K562 (cell line): ENCODE data around the gene TMEM43. TPM values are rescaled to one million over a fixed set of nuclear protein-coding genes. Genes with fewer than 3 reads are reported as not detected.

ENCODE experiments used
- ATAC-seq: fragments of 200-7000 bp; cut with Tn5 transposase; 3 replicates; pipeline ENCODE4 v1.9.1; 2020; ENCODE audit warnings: moderate library complexity
- BruUV-seq: library from RNA; stranded (reverse); fragments of 400-500 nt; replicated peaks from 2 replicates; lab custom pipeline; 2021; lab: Mats Ljungman, UMichigan
- CTCF ChIA-PET: fragments of 300-600 bp; formaldehyde crosslinking; extraction: SDS; loops from one replicate; lab custom pipeline; 2021; ENCODE audit warnings: low intra/inter-chr PET ratio; lab: Yijun Ruan, JAX
- POLR2A ChIA-PET: fragments of 300-600, 350-650 bp; sonication (Branson Sonifier 250); formaldehyde crosslinking; extraction: SDS; loops from one replicate; lab custom pipeline; 2021; ENCODE audit warnings: antibody characterized with exemption, inconsistent platforms; lab: Yijun Ruan, JAX
- DNase-seq, 4 experiments: peaks; one replicate each; pipeline versions ENCODE4 v3.0.0 to v3.0.0-alpha.2; 2011 to 2018; ENCODE audit warnings: low spot score in 3 of 4, mixed read lengths in 3 of 4; ENCODE audit errors: extremely low read depth in 1 of 4
- FAIRE-seq: peaks from 2 replicates; lab custom pipeline; 2011; peaks lifted over from hg19 to GRCh38; lab: Jason Lieb, UNC
- H2AFZ ChIP-seq: 2 replicates; pipeline ENCODE4 v1.6.0; 2011; ENCODE audit warnings: low read depth, low read length, control low read depth, inconsistent platforms
- H3K27ac ChIP-seq: fragments of 200-600 bp; 3 replicates; pipeline ENCODE4 v1.8.0; 2011; ENCODE audit warnings: low read depth, mild to moderate bottlenecking, control low read depth, inconsistent platforms, low read length, moderate library complexity, mixed read lengths; ENCODE audit errors: extremely low read depth
- H3K27me3 ChIP-seq, 2 experiments: fragments of 300-600 bp in 1 of 2; 2 replicates in 1 of 2; 3 replicates in 1 of 2; pipeline versions ENCODE4 v1.6.0 to v1.8.0; 2011; ENCODE audit warnings: inconsistent platforms in 2 of 2, low read length in 2 of 2, mild to moderate bottlenecking in 1 of 2, mixed read lengths in 1 of 2, moderate library complexity in 1 of 2; ENCODE audit not compliant: control insufficient read depth in 2 of 2, insufficient read depth in 2 of 2
- H3K36me3 ChIP-seq: fragments of 300-600 bp; 3 replicates; pipeline ENCODE4 v1.8.0; 2011; ENCODE audit warnings: mild to moderate bottlenecking, low read length, inconsistent platforms; ENCODE audit not compliant: control insufficient read depth, insufficient read depth
- H3K4me1 ChIP-seq, 2 experiments: fragments of 200-600 bp in 1 of 2; replicated peaks in 1 of 2; 2 replicates in 1 of 2; 3 replicates in 1 of 2; pipeline versions ENCODE4 v1.5.1 to v1.8.0; 2011; ENCODE audit warnings: inconsistent platforms in 2 of 2, low read length in 2 of 2, mild to moderate bottlenecking in 1 of 2, mixed read lengths in 1 of 2, moderate library complexity in 1 of 2; ENCODE audit not compliant: control insufficient read depth in 2 of 2, insufficient read depth in 2 of 2
- H3K4me2 ChIP-seq: 2 replicates; pipeline ENCODE4 v1.6.1; 2011; ENCODE audit warnings: low read length, control low read depth, inconsistent platforms, mixed read lengths; ENCODE audit not compliant: insufficient read depth
- H3K4me3 ChIP-seq: fragments of 200-600 bp; sonication (generic), shearing (Covaris generic); 2 replicates; pipeline ENCODE4 v1.5.1; 2016; ENCODE audit warnings: control low read depth, inconsistent platforms
- H3K79me2 ChIP-seq: fragments of 200-600 bp; 3 replicates; pipeline ENCODE4 v1.8.0; 2011; ENCODE audit warnings: low read length, inconsistent platforms; ENCODE audit not compliant: control insufficient read depth, insufficient read depth
- H3K9ac ChIP-seq, 2 experiments: 2 replicates each; pipeline versions ENCODE4 v1.6.0 to v1.6.1; 2011; ENCODE audit warnings: low read depth in 2 of 2, low read length in 2 of 2, control low read depth in 1 of 2, inconsistent platforms in 1 of 2, mild to moderate bottlenecking in 1 of 2, mixed read lengths in 1 of 2; ENCODE audit not compliant: insufficient read depth in 1 of 2
- H3K9me1 ChIP-seq: one replicate; pipeline ENCODE4 v1.6.0; 2011; ENCODE audit warnings: inconsistent platforms, mild to moderate bottlenecking, low read length, moderate library complexity; ENCODE audit not compliant: control insufficient read depth, insufficient read depth
- H3K9me3 ChIP-seq: replicated peaks from 2 replicates; pipeline ENCODE4 v1.5.1; 2011; ENCODE audit warnings: low read depth, low read length, inconsistent platforms; ENCODE audit not compliant: control insufficient read depth, insufficient read depth
- H4K20me1 ChIP-seq: replicated peaks from 2 replicates; pipeline ENCODE4 v1.6.1; 2011; ENCODE audit warnings: low read length, inconsistent platforms, mixed read lengths; ENCODE audit not compliant: control insufficient read depth, insufficient read depth
- ARID2 ChIP-seq: fragments of 450-650 bp; IDR thresholded peaks from 2 replicates; pipeline ENCODE4 v1.6.1; 2017; ENCODE audit warnings: antibody characterized with exemption, mild to moderate bottlenecking
- ARID4B ChIP-seq: sonication (generic); formaldehyde crosslinking; IDR thresholded peaks from 2 replicates; pipeline ENCODE4 v1.8.0; 2022; ENCODE audit warnings: mild to moderate bottlenecking, missing genetic modification reagents
- CBX2 ChIP-seq: fragments of 200-600 bp; sonication (generic); IDR thresholded peaks from one replicate; pipeline ENCODE4 v1.6.1; 2012; ENCODE audit warnings: mild to moderate bottlenecking, low read length, inconsistent platforms; ENCODE audit not compliant: insufficient read depth, poor library complexity, severe bottlenecking
- CEBPB ChIP-seq: fragments of 450-650 bp; IDR thresholded peaks from 2 replicates; pipeline ENCODE4 v1.6.1; 2016; ENCODE audit warnings: missing genetic modification characterization, missing compliant biosample characterization
- CSDE1 ChIP-seq, 2 experiments: fragments of 450-650 bp; IDR thresholded peaks; 2 replicates each; pipeline ENCODE4 v1.6.1; 2016; ENCODE audit warnings: mild to moderate bottlenecking in 1 of 2
- DPF2 ChIP-seq: fragments of 450-650 bp; IDR thresholded peaks from 2 replicates; pipeline ENCODE4 v1.6.1; 2016
- FOXJ3 ChIP-seq: sonication (generic); formaldehyde crosslinking; IDR thresholded peaks from 2 replicates; pipeline ENCODE4 v1.4.0; 2020; ENCODE audit warnings: mild to moderate bottlenecking, missing genetic modification reagents
- FOXK2 ChIP-seq, 2 experiments: fragments of 450-650 bp; IDR thresholded peaks in 1 of 2; conservative IDR thresholded peaks in 1 of 2; 2 replicates each; pipeline ENCODE4 v1.6.1; 2016; ENCODE audit warnings: low read depth in 2 of 2, mild to moderate bottlenecking in 1 of 2
- HMGN3 ChIP-seq: IDR thresholded peaks from 2 replicates; pipeline ENCODE4 v1.6.1; 2011; ENCODE audit warnings: borderline replicate concordance, low read depth, mild to moderate bottlenecking, mixed read lengths, low read length; ENCODE audit not compliant: insufficient read length; ENCODE audit errors: extremely low read depth
- LARP7 ChIP-seq: fragments of 450-650 bp; IDR thresholded peaks from 2 replicates; pipeline ENCODE4 v1.6.1; 2016
- MXI1 ChIP-seq: IDR thresholded peaks from 2 replicates; pipeline ENCODE4 v1.6.1; 2011; ENCODE audit warnings: low read depth, mild to moderate bottlenecking, improper control_type of control experiment, low read length
- NFXL1 ChIP-seq: fragments of 450-650 bp; formaldehyde crosslinking; IDR thresholded peaks from 2 replicates; pipeline ENCODE4 v1.4.0; 2021; ENCODE audit warnings: mild to moderate bottlenecking
- RFX1 ChIP-seq: fragments of 450-650 bp; IDR thresholded peaks from 2 replicates; pipeline ENCODE4 v1.6.1; 2016; ENCODE audit warnings: mild to moderate bottlenecking, moderate library complexity
- SIRT6 ChIP-seq: IDR thresholded peaks from one replicate; pipeline ENCODE4 v1.6.1; 2012; ENCODE audit warnings: low read depth, mild to moderate bottlenecking, control low read depth, inconsistent platforms, low read length, moderate library complexity
- SMARCA4 ChIP-seq: fragments of 450-650 bp; IDR thresholded peaks from 2 replicates; pipeline ENCODE4 v1.6.1; 2016
- TCF3 ChIP-seq: sonication (generic); formaldehyde crosslinking; IDR thresholded peaks from 2 replicates; pipeline ENCODE4 v1.4.0; 2020; ENCODE audit warnings: mild to moderate bottlenecking, missing genetic modification reagents
- WGBS: fragments of 100-300 bp; shearing (Covaris generic); methylation state at CpG from one replicate; pipeline ENCODE4 v1.1.6; 2016; ENCODE audit warnings: low coverage, mixed read lengths; ENCODE audit not compliant: insufficient coverage; ENCODE audit errors: missing lambda C conversion rate; 5-methylcytosine and 5-hydroxymethylcytosine counted together
- in situ Hi-C: fragments of 300-500 bp; cut with MboI; formaldehyde crosslinking; loops from 4 replicates; pipeline ENCODE4 v1.15.0; 2018; ENCODE audit warnings: inconsistent platforms, mixed read lengths
- intact Hi-C: fragments of 100-400 bp; cut with micrococcal nuclease; formaldehyde crosslinking; loops from 2 replicates; pipeline ENCODE4 v1.14.2; 2022
- polyA plus RNA-seq, 8 experiments: library from polyadenylated mRNA; depleted of rRNA in 4 of 8; stranded (reverse) in 5 of 8; unstranded in 3 of 8; fragments of >200 nt; fragmentation: Nextera tagmentation in 2 of 8; fragmentation: Illumina TruSeq in 1 of 8; extraction: Ambion mirVana in 2 of 8; extraction: Trizol in 1 of 8; gene quantifications; 2 replicates each; pipeline versions ENCODE4 v1.2.1 to v1.2.3, GENCODE V29; 2011 to 2014; ENCODE audit warnings: inconsistent platforms in 1 of 8, missing spikeins in 1 of 8
- total RNA-seq, 7 experiments: library from RNA; depleted of rRNA in 6 of 7; stranded (reverse); fragments of >200 nt in 6 of 7; fragmentation: Illumina TruSeq in 2 of 7; extraction: Trizol in 2 of 7; gene quantifications; 2 replicates each; pipeline versions ENCODE4 v1.2.1 to v1.2.3, GENCODE V29; 2011 to 2021; ENCODE audit warnings: low replicate concordance in 1 of 7

TMEM43 gene
- total and polyA plus RNA-seq, 9 of the 15 experiments (the other 6 are each of a cell fraction or from before 2014, with no cell fraction given), result 16.7 to 46.1 (median 35.7) TPM

- no peak for TF ChIP-seq CBX2
- TF ChIP-seq FOXJ3 (CRISPR knock-in tag), result peak; percentile 98
- TF ChIP-seq SMARCA4, result peak; percentile 88
- TF ChIP-seq LARP7, result no peak
- TF ChIP-seq HMGN3, result peak; percentile 17
- TF ChIP-seq CEBPB (tag), result peak; percentile 94
- peak in 1 of 2 experiments; percentile 69; a peak in 1 of 4 replicates for TF ChIP-seq CSDE1 (IDR thresholded peaks at IDR 0.05)
- peak; percentile 86; the same call in 1 of the 2 replicates for TF ChIP-seq MXI1
- TF ChIP-seq DPF2, result peak; percentile 84
- peak; percentile 99 for TF ChIP-seq RFX1
- 0 out of 4 replicates have a peak, but pooled peaks of 1 of the 2 experiments have one; percentile 19 for TF ChIP-seq FOXK2 (conservative IDR thresholded peaks at IDR 0.05 in 1 of 2, IDR thresholded peaks at IDR 0.05 in 1 of 2; ENCODE audit: low read depth in 2 of 2)
- peak; percentile 11; the same call in 1 of the 2 replicates for TF ChIP-seq TCF3 (CRISPR knock-in tag)
Observed at GRCh38 chr3:14144423-14145075, 19.7 kb downstream of the TMEM43 start (continued).

- H3K79me2 ChIP-seq, result no peaks in the 10 kb centered on the region
- H2AFZ ChIP-seq, result no peak overlapping the region
- H3K36me3 ChIP-seq, result peaks cover 71% of the 10 kb centered on the region; the same call in 2 of the 3 replicates
- no peaks in the 10 kb centered on the region for H3K27me3 ChIP-seq
- BruUV-seq, result no TSS peak
- DNase-seq, result no peak
- POLR2A ChIA-PET, result interaction anchor here (0.6 to 3.6 kb wide), 10 partner anchors 8 to 272 kb away, joined by 3 to 18 read pairs (median 5); partner anchors contain the start of genes CHCHD4, LSM3, TMEM43 and XPC
- H3K4me2 ChIP-seq, result no peak overlapping the region
- CTCF ChIA-PET, result no interaction called here
- ATAC-seq, result no peak
- no peak overlapping the region for H3K4me3 ChIP-seq
- WGBS, result 91% methylated on average over 9 of the region's 9 CpGs
- H3K27ac ChIP-seq, result peak overlapping the region; percentile 67; the same call in 2 of the 3 replicates
- no peaks in the 10 kb centered on the region for H3K9me3 ChIP-seq
- H3K9me1 ChIP-seq, result no peaks in the 10 kb centered on the region
- in situ Hi-C loops (no loop called here), intact Hi-C loops (no loop called here)
- no peak overlapping the region for H3K9ac ChIP-seq
- no peak for FAIRE-seq
- H3K4me1 ChIP-seq, result peaks cover 13 to 14% of the 10 kb centered on the region in 2 experiments
- H4K20me1 ChIP-seq, result no peaks in the 10 kb centered on the region
- no peak for TF ChIP-seq NFXL1 (CRISPR knock-in tag)
- TF ChIP-seq SIRT6, result no peak
- no peak for TF ChIP-seq ARID4B (CRISPR knock-in tag)
- no peak for TF ChIP-seq ARID2
Observed at GRCh38 chr3:14145236-14145635, 20.4 kb downstream of the TMEM43 start.
